GM10266 (cell line): Measurements from ENCODE around the gene MARF1.
"Not testable (repeated sequence)": the region's sequence is repeated elsewhere in the genome, so short reads cannot be mapped to it uniquely, and the experiment has no call there.

Experiments
- DNase-seq: peaks from one replicate; pipeline ENCODE4 v3.0.0; 2012; ENCODE audit errors: extremely low spot score
- CTCF ChIP-seq: IDR thresholded peaks from 2 replicates; pipeline ENCODE4 v1.5.1; 2012; ENCODE audit warnings: mild to moderate bottlenecking, low read depth; ENCODE audit not compliant: control insufficient read depth, insufficient read depth; ENCODE audit errors: missing control alignments

Gene MARF1

GRCh38 chr16:15576960-15577958 lies 65.7 kb downstream of the MARF1 start:
- no peak for TF ChIP-seq CTCF
- no peak for DNase-seq

- DNase-seq, result no peak
- TF ChIP-seq CTCF, result no peak
These were observed 67.5 kb downstream of the MARF1 start for GRCh38 chr16:15575293-15576049.

- no peak for DNase-seq
- no peak for TF ChIP-seq CTCF
These were observed 68.4 kb downstream of the MARF1 start for GRCh38 chr16:15574614-15574948.

GRCh38 chr16:15573896-15574613 lies 68.9 kb downstream of the MARF1 start:
- DNase-seq, result not testable (repeated sequence)

- no peak for TF ChIP-seq CTCF
- no peak for DNase-seq
These were observed 69.6 kb downstream of the MARF1 start for GRCh38 chr16:15573274-15573895.

GRCh38 chr16:15572329-15573001 lies 70.5 kb downstream of the MARF1 start:
- TF ChIP-seq CTCF, result no peak
- no peak for DNase-seq

GRCh38 chr16:15571557-15571956 lies 71.4 kb downstream of the MARF1 start:
- no peak for DNase-seq

GRCh38 chr16:15570666-15571065 lies 72.3 kb downstream of the MARF1 start:
- not testable (repeated sequence) for DNase-seq

More at GRCh38 chr16:15571557-15571956, 71.4 kb downstream of the MARF1 start:
- TF ChIP-seq CTCF, result no peak
